H1 (cell line): Measurements from ENCODE around the gene PLEKHG5. TPM values are rescaled to one million over a fixed set of nuclear protein-coding genes. Genes with fewer than 3 reads are reported as not detected.

Experiments
- ASH2L ChIP-seq: fragments of 200-600, 300-600 bp; sonication (generic); IDR thresholded peaks from one replicate; pipeline ENCODE4 v1.7.1; 2017; ENCODE audit warnings: low read length
- CHD1 ChIP-seq: IDR thresholded peaks from 2 replicates; pipeline ENCODE4 v1.6.1; 2012; ENCODE audit warnings: low read depth, low read length, improper control_type of control experiment
- CHD2 ChIP-seq: IDR thresholded peaks from 2 replicates; pipeline ENCODE4 v1.6.1; 2012; ENCODE audit warnings: low read length, improper control_type of control experiment
- CHD7 ChIP-seq: fragments of 300-600 bp; sonication (generic); IDR thresholded peaks from 2 replicates; pipeline ENCODE4 v1.7.1; 2012; ENCODE audit warnings: low read length, moderate library complexity, mild to moderate bottlenecking, inconsistent platforms; ENCODE audit not compliant: insufficient replicate concordance
- CREB1 ChIP-seq: IDR thresholded peaks from 2 replicates; pipeline ENCODE4 v1.6.1; 2012; ENCODE audit warnings: inconsistent platforms
- GTF2F1 ChIP-seq: IDR thresholded peaks from 2 replicates; pipeline ENCODE4 v1.6.1; 2012; ENCODE audit warnings: low read depth, low read length, improper control_type of control experiment, borderline replicate concordance
- KDM5A ChIP-seq: fragments of 200-600 bp; IDR thresholded peaks from 2 replicates; pipeline ENCODE4 v1.7.1; 2012; ENCODE audit warnings: mild to moderate bottlenecking, low read length, inconsistent platforms, mixed read lengths
- MAX ChIP-seq: IDR thresholded peaks from 2 replicates; pipeline ENCODE4 v1.6.1; 2012; ENCODE audit warnings: inconsistent platforms
- NANOG ChIP-seq: IDR thresholded peaks from 2 replicates; pipeline ENCODE4 v1.6.1; 2011; ENCODE audit warnings: low read length, low read depth, mild to moderate bottlenecking, inconsistent platforms; ENCODE audit not compliant: insufficient read depth, poor library complexity, severe bottlenecking
- POLR2A ChIP-seq, 2 experiments: IDR thresholded peaks; 1 replicate in 1 of 2; 2 replicates in 1 of 2; pipeline ENCODE4 v1.6.1; 2011; ENCODE audit warnings: low read depth in 2 of 2, low read length in 2 of 2, mild to moderate bottlenecking in 2 of 2; ENCODE audit errors: control extremely low read depth in 1 of 2
- POLR2AphosphoS5 ChIP-seq: IDR thresholded peaks from 2 replicates; pipeline ENCODE4 v1.6.1; 2011; ENCODE audit warnings: low read depth, low read length
- RXRA ChIP-seq: IDR thresholded peaks from 2 replicates; pipeline ENCODE4 v1.6.1; 2011; ENCODE audit warnings: low read depth, mild to moderate bottlenecking, low read length, moderate library complexity; ENCODE audit not compliant: insufficient read depth
- SRF ChIP-seq: IDR thresholded peaks from 2 replicates; pipeline ENCODE4 v1.6.1; 2011; ENCODE audit warnings: mild to moderate bottlenecking, low read depth, low read length, moderate library complexity
- polyA plus RNA-seq, 7 experiments: library from polyadenylated mRNA; depleted of rRNA in 3 of 7; stranded (reverse) in 5 of 7; unstranded in 2 of 7; fragments of >200 nt in 5 of 7; fragments of 200-250 nt in 2 of 7; gene quantifications; 1 replicate in 5 of 7; 2 replicates in 1 of 7; 4 replicates in 1 of 7; pipeline versions ENCODE4 v1.2.1 to v1.2.3, GENCODE V29; 2011 to 2013; ENCODE audit warnings: missing spikeins in 2 of 7, mixed read lengths in 2 of 7
- total RNA-seq: library from RNA; stranded (reverse); fragmentation: NEBNext Ultra II Directional; extraction: Animal tissue kit (Norgen Biotek cat#: 25700); gene quantifications from 2 replicates; pipeline ENCODE4 v1.2.1, GENCODE V29; 2021

Gene PLEKHG5
- total and polyA plus RNA-seq, 2 of the 8 experiments (the other 6 are each of a cell fraction or from before 2014, with no cell fraction given) = 10.4 to 13.8 TPM

GRCh38 chr1:6507461-6507911 is 16.0 kb upstream of the PLEKHG5 start (continued):
- TF ChIP-seq CHD7 = no peak
- no peak for TF ChIP-seq SRF
- TF ChIP-seq CREB1 = no peak
- TF ChIP-seq GTF2F1 = no peak
- TF ChIP-seq POLR2AphosphoS5 = no peak
- TF ChIP-seq RXRA = no peak
- no peak for TF ChIP-seq MAX
- TF ChIP-seq CHD2 = no peak
- TF ChIP-seq KDM5A = no peak
- TF ChIP-seq POLR2A (IDR thresholded peaks at IDR 0.05; ENCODE audit: control extremely low read depth in 1 of 2, low read depth in 2 of 2, low read length in 2 of 2) = no peak
- no peak for TF ChIP-seq CHD1
- TF ChIP-seq NANOG = no peak
- TF ChIP-seq ASH2L = no peak
